HG02938 (cell line): ENCODE measurements around the gene ZFP2.
"Not testable (repeated sequence)": the region's sequence is repeated elsewhere in the genome, so short reads cannot be mapped to it uniquely, and the experiment has no call there.

ENCODE experiments used
- ATAC-seq: cut with Tn5 transposase; IDR thresholded peaks from one replicate; pipeline ENCODE4 v1.9.1; 2021; ENCODE audit warnings: mild to moderate bottlenecking, moderate library complexity; ENCODE audit not compliant: unreplicated experiment

Gene ZFP2

DNA sequence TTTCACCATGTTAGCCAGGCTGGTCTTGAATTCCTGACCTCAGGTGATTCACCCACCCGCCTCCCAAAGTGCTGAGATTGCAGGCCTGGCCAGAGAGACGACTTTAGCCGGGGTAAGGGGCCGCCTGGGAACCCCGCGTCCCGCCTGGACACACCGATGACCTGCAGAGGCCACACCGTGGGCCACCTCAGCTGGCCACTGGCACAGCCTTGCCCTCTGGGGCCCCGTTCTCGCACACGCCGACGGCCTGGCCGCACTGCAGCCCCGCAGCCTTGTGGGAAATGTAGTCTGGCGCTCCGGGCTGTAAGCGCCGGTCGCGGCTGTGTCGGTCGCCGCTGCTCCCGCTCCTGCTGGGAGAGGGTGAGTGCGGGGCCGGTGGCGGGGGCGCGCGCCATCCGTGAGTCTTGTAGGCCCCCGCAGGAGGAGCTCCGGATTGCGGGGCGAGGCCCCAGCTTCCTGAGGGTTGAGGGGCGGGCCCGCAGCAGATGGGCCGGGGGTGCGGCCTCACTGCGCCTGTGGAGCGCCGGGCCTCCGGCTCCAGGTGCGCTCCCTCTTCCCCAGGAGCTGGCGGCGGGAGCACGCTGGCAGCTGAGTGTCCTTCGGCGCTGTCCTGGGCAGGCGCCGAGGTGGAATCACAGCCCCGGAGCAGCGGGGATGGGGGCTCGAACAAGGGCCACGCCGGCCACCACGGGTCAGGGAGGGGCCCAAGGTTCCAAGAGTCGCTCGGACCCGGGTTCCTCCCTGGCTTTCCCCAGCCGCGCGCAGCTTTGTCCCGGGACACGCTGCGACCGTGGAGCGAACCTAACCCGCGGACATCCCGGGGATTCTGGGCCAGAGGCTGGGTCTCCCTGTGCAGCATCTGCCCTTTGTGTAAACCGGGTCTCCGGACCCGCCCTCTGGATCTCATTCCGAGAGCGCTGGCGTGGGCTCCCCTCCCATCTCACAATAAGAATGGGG, at the start of gene ZFP2:
TSS of gene ZFP2 (plus strand) at position 299 of the 957 bp plus-strand sequence. CDS start 35,401 bp downstream, outside the sequence.
- no peak for ATAC-seq

DNA sequence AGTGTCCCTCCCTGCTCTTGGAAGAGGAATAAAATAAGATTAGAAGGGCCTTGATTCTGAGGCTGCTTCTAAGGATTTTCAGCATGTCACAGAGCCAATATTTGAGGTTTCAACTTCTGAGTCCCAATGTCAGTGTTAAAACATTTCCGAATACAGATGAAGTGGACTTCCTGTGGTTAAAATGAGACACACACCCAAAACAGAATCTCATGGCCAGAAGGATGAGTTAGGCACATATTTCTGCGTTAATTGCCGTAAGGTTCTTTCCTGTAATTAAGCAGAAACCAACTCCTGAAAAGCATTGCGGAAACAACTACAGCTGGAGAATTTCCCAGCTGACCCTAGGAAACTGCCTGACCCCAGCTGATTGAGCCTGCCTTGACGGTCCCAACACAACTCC, 46.4 kb upstream of the ZFP2 start:
- no peak for ATAC-seq

DNA sequence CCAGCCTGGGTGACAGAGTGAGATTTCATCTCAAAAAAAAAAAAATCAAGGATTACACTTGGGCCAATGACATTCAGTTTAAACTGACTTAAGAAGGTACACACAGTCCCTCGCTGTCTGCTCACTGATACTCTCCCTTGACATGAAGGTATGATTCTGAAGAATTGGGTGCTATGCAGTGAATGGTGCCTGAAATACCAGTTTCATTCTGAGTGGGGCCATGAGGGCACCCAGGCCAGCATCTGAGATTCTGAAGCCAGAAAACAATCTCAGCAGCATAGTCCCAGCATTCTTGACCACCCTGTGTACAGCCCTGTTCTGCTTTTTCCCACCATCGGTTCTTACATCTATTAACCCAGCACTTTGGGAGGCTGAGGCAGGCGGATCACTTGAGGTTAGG, 43.8 kb upstream of the ZFP2 start:
- ATAC-seq: no peak

DNA sequence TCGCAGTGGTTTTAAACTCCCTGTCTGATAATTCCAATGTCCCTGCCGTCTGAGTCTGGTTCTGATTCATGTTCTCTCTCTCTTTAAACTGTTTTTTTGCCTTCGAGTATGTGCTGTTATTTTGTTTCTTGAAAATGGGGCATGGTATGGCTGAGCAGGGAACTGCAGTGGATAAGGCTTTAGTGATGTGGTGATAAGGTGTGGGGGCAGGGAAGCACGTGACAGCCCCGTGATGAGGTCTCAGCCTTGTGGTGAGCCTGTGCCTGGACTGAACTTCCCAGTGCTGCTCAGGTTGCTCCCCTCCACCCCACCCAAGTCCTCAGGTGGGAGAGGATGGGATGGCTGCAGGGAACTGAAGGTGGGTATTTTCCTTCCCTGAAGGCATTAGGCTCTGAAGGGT, 41.4 kb upstream of the ZFP2 start:
- ATAC-seq: no peak

DNA sequence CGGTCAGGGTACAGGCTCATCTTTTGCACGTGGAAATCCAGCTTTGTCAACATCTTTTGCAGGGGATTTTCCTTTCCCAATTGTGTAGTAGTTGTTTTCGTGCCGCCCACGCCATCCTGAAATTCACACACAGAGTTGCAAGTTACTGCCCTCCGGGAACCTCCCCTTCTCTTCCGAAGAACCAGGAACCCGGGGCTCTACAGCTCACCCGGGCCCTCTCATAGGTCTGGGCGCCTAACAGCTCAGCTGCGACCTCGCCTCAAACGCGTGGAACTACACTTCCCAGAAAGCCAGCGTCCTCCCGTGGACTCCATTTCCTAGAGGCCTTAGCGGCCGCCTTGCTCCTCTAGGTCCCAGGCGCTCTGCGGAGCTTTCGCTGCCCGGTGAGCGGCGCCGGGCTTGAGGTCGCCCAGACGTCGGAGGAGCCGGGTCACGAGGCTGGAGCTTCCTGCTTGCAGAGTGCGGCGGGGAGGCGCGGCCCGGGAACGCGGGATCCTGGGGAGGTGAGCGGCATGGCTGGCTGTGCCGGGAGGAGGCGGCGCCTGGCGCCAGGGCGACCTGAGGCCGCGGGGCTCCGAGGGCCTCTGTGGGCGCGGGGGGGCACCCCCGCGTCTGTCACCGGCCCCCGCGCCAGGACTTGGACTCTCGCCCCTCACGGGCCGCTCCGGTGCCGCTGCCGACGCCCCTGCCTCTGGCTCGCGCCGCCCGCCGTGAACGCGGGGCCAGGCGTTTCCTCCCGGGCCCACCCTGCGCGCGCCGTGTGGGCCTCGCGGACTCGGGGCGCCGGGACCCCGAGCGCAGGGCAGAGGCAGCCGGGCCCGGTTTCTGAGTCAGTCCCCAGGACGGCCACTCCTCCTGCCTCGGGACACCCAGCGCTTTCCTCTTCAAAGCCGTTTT, 35.8 kb upstream of the ZFP2 start, which contains the start of gene ZNF354B:
TSS of gene ZNF354B (plus strand) at position 329 of the 897 bp plus-strand sequence. CDS start 1,095 bp downstream, outside the sequence.
- ATAC-seq: peak; percentile 98

DNA sequence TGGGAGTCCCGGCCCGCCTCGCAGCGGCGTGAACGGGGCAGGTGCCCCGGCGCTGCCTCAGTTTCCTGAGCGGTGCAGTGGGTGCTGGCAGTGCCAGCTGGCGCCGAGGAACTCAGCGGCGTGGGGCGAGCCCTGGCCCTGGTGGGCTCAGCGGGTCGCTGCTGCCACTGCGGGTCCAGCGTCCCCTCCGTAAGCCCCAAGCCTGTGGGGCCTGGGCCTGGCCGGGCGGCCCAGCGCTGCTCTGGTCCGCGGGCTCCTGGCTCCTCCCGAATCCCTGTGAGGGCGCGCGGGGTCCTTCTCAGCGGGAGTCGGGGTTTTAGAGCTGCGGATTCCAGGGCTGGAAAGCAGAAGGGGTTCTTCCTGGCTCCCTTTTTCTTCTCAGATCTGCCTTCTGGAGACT, 35.1 kb upstream of the ZFP2 start:
- ATAC-seq: peak; percentile 2

DNA sequence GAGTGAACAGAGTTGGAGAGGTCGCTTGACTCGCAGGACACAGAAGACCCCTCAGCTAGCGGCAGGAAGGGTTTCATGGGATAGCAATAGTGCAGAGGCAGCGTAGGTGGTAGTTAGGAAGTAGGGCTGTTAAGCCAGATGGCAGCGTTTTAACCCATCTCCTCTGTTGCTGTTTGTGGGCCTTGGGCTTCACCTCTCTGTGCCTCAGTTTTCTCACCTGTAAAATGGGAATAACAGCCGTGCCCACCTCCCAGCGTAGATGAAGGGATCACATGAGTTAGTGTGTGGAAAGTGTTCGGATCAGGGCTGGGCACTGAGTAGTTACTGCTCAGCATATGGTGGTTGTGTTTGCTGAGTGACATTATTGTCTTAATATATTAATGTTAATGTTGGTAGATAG, 34.1 kb upstream of the ZFP2 start:
- no peak for ATAC-seq

DNA sequence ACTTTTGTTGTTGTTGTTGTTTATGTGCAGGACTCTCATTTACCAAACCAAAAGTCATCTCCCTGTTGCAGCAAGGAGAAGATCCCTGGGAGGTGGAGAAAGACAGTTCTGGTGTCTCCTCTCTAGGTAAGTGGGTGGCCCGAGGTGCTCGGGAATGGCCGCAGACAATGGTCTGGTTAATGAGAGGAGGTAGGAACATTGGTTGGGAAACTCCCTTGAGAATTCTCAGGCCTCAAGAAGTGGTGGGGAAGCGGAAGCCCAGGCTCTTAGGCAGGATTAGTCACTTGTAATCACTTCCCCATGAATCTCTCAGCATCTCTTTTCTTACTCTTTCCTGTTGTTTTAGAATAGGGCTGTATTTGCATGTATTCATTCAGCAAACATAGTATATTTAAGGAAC, 28.8 kb upstream of the ZFP2 start:
- no peak for ATAC-seq

DNA sequence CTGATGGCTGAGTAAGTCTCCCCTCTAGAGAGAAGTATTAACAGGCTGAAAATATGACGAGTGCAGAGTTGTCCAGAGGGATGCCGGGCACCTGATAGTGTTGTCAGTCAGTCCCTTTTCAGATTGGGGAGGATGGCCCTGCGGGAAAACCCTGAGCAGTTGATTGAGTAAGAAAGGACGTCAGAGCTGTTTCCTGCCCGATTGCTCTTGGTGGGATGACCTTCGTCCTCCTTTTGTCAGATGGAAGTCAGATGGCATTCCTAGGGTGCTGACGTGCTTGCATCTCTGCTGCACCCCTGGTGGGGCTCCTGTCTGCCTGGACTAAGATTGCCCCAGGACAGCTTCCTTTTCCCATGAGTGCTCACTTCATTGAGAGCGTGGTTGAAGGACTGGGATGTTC, 26.1 kb upstream of the ZFP2 start:
- no peak for ATAC-seq

DNA sequence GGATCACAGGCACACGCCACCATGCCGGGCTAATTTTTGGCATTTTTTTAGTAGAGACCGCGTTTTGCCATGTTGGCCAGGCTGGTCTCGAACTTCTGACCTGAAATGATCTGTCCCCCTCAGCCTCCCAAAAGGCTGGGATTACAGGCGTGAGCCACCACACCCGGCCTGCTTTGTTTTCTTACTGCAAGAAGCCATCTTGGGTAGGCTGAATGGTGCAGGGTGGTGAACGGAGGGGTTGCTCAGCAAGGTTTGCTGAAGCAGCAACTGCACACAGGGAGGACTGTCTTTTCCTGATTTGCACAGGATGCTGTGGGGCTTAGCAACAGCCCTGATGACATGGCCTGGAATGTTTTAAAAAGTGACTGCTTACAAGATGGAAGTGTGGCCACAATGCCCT, 25.3 kb upstream of the ZFP2 start:
- ATAC-seq: no peak

DNA sequence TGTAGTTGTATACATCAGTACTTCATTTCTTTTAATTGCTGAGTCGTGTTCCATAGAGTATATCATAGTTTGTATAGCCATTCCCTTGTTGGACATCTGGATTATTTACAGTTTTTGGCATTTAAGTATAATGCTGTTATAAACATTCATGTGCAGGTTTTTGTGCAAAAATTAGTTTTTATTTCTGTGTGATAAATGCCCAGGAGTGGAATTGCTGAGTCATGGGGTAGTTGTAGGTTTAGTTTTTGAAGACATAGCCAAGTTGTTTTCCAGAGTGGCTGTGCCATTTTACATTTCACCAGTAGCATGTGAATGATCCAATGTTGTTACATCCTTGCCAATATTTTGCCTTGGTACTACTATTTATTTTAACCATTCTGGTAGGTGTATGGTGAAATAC, 23.4 kb upstream of the ZFP2 start:
- ATAC-seq: no peak

DNA sequence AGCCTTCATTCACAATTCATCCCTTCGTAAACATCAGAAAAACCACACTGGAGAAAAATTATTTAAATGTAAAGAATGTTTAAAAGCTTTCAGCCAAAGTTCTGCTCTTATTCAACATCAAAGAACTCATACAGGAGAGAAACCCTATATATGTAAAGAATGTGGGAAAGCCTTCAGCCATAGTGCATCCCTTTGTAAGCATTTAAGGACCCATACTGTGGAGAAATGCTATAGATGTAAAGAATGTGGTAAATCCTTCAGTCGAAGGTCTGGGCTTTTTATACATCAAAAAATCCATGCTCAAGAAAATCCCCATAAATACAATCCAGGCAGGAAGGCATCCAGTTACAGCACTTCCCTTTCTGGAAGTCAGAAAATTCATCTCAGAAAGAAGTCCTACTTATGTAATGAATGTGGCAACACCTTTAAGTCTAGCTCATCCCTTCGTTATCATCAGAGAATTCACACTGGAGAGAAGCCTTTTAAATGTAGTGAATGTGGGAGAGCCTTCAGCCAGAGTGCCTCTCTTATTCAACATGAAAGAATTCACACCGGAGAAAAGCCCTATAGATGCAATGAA, 12.5 kb upstream of the ZFP2 start:
- ATAC-seq: not testable (repeated sequence)

DNA sequence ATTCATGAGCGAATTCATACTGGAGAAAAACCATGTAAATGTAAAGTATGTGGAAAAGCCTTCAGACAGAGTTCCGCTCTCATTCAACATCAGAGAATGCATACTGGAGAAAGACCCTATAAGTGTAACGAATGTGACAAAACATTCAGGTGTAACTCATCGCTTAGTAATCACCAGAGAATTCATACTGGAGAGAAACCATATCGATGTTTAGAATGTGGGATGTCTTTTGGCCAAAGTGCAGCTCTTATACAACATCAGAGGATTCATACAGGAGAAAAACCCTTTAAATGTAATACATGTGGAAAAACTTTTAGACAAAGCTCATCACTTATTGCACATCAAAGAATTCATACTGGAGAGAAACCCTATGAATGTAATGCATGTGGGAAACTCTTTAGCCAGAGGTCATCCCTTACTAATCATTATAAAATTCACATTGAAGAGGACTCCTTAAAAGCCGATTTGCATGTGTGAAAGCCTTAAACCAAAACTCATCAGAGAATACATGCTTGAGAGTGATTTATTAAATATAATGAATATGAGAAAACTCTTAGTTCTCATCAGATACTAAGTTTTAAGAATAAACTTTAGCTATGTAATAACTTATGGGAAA, 11.8 kb upstream of the ZFP2 start:
- no peak for ATAC-seq

DNA sequence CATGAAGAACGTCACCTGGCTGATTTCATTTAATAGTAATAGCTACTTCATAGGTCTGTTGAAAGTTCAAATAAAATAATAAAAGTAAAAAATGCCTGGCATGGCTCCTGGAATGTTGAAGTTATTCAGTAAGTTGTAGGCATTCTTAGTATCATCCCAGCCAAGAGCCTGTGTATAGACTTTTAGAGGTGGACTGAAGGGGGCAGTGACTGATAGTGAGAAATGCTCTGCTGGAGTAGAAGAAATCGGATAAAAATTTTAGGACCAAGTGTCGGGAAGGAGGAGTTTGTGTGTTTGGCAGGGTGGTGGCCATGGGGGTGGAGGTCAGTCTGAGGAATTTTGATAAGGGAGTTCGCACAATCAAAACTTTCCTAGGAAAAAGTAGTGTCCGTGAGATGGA, 3.6 kb downstream of the ZFP2 start:
- no peak for ATAC-seq

DNA sequence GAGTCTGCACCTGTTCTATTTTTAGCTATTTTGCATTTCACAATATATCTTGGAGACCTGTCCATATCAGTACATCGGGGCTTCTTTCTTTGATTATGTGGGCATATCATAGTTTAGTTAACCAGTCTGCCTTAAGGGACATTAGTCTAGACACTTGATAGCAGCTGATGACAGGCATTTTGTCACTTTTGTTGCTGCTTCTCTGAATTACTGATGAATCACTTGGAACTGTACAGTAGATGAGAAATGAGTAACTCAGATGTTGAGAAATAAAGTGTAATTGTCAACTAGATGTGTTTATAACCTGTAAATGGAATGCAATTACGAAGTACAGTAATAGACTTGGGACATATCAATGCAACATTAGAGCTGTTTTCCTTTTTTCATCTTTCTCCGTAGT, 7.1 kb downstream of the ZFP2 start:
- no peak for ATAC-seq

DNA sequence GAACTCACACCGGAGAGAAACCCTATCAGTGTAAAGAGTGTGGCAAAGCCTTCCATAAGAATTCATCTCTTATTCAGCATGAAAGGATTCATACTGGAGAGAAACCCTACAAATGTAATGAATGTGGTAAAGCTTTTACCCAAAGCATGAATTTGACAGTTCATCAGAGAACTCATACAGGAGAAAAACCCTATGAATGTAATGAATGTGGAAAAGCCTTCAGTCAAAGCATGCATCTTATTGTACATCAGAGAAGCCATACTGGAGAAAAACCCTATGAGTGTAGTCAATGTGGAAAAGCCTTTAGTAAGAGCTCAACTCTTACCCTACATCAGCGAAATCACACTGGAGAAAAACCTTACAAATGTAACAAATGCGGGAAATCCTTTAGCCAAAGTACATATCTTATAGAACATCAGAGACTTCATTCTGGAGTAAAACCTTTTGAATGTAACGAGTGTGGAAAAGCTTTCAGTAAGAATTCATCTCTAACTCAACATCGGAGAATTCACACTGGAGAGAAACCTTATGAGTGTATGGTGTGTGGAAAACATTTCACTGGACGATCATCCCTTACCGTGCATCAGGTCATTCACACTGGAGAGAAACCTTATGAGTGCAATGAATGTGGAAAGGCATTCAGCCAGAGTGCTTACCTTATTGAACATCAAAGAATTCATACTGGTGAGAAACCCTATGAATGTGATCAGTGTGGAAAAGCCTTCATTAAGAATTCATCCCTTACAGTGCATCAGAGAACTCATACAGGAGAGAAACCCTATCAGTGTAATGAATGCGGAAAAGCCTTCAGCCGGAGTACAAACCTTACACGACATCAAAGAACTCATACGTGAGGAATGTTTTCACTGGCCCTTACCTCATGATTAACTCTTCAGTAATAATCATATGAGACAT, 36.4 kb downstream of the ZFP2 start:
- ATAC-seq: no peak

DNA sequence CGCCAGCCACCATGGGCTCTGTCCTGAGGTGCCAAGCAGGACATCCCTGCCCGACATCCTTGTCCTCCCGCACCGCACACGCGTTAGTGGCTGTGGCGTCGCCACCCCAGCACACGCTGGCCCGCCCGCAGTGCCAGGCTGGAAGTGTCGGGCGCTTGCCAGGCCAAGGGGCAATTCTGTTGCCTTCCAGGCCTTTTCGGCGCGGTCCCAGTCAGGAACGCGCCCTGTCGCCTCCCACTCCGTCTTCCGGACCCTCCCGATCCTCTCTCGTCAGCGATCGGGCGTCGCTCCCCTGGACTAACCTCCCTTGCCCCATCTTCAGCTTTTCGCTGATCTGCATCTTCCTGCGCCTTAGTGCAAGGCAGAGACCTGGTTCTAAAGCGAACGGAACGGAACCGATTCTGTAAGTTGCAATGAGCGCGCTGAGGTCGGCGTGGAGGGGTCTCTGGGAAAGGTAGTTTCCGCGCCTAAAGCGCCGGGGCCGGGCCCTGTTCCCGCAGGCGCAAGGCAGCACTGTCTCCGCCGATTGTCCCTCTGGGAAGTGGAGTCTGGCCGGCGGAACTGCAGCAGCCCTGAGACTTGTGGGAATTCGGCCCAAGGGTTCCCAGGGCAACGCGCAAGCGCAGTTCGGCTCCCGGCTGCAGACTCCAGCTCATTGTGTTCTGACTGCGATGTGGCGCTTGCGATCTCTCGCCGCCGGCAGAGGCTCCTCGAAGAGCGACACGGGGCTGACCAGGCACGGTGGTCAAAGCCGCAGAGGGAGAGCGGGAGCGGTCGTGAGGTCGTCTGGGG, 45.1 kb downstream of the ZFP2 start, which contains the start of gene ZNF454:
TSS of gene ZNF454 (plus strand) at position 630 of the 792 bp plus-strand sequence. CDS start 1,594 bp downstream, outside the sequence.
- ATAC-seq: no peak

DNA sequence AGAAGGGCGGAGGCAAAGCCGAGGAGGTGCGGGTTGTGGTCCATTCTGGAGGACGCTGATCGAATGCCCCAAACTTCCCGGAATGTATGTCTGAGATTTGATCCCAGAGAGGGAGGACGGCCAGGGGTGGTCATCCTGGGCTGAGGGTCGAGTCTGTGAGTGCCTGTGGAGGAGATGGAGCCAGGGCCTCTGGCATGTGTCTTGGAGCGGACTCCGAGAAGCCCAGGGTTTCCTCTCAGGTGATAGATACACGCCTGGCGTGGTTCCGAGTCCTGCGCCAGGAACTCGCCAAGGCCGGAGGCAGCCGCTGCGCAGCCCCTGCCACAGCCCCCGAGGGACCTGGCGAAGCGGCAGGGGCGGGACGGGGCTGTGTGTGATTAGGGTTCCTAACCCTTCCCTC, 45.6 kb downstream of the ZFP2 start:
- no peak for ATAC-seq
